Measurements from ENCODE around the gene RREB1. TPM values are rescaled to one million over a fixed set of nuclear protein-coding genes. Genes with fewer than 3 reads are reported as not detected.
A peak's percentile ranks its signal among the peaks of the same experiment; 100 is the strongest.

The RREB1 gene
- total RNA-seq, 1 donor from 2014 or later = 41.8 TPM

DNA sequence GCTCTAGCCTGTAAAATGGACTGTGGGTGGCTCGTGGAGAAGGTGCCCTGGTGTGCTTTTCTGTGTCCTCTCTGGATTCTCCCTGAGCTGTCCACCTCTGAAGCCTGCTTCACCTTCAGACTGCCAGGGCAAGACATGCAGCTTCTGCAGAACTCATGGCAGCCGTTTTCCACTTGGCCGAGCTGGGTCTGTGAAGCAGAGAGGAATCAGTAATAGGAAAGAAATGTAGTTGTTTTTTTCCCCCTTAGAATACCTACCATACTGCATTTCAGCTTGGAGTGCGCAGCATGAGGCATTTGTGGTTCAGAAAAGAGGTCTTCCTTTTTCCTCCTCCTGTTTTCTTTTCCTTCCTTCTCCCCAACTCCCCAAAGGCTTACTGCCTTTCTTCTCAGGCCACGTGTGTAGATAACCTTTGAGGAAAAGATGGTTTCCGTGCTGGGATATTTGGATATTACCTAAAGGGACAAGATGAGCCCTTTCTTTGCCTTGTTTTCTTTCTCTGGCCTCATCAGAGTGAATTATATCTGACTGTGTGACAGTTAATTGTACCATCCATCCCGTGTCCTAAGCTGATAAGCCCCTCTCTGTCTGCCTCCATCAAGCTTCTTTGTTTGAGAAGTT is 39.4 kb downstream of the RREB1 start:
- Mint-ChIP-seq H3K36me3 (ENCODE audit: low read depth, unreplicated experiment) (no peaks in the 10 kb centered on the region), H3K27ac (ENCODE audit: unreplicated experiment) (peak overlapping the region; percentile 97), H3K4me3 (ENCODE audit: unreplicated experiment) (peak overlapping the region; percentile 51), H3K9me3 (ENCODE audit: unreplicated experiment) (no peaks in the 10 kb centered on the region), H3K4me1 (ENCODE audit: low read depth, unreplicated experiment) (peaks cover 76% of the 10 kb centered on the region), H3K27me3 (ENCODE audit: low read depth, unreplicated experiment) (no peaks in the 10 kb centered on the region)
- no peaks in the 10 kb centered on the region for H3K27me3 ChIP-seq (ENCODE audit: insufficient read depth, low read length)
- H3K27ac ChIP-seq (ENCODE audit: low read depth, low read length) = peak overlapping the region; percentile 74
- H3K36me3 ChIP-seq (ENCODE audit: insufficient read depth, low read length) = no peaks in the 10 kb centered on the region
- FAIRE-seq (no peak), DNase-seq (ENCODE audit: low read depth) (peak; percentile 47)
- H3K4me3 ChIP-seq (ENCODE audit: insufficient read depth, low read depth, low read length) = no peak overlapping the region
- TF ChIP-seq, protein P1, sequence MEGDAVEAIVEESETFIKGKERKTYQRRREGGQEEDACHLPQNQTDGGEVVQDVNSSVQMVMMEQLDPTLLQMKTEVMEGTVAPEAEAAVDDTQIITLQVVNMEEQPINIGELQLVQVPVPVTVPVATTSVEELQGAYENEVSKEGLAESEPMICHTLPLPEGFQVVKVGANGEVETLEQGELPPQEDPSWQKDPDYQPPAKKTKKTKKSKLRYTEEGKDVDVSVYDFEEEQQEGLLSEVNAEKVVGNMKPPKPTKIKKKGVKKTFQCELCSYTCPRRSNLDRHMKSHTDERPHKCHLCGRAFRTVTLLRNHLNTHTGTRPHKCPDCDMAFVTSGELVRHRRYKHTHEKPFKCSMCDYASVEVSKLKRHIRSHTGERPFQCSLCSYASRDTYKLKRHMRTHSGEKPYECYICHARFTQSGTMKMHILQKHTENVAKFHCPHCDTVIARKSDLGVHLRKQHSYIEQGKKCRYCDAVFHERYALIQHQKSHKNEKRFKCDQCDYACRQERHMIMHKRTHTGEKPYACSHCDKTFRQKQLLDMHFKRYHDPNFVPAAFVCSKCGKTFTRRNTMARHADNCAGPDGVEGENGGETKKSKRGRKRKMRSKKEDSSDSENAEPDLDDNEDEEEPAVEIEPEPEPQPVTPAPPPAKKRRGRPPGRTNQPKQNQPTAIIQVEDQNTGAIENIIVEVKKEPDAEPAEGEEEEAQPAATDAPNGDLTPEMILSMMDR (IDR thresholded peaks at IDR 0.05; ENCODE audit: insufficient read depth, low read depth, low read length) = no peak
- TF ChIP-seq EZH2 (IDR thresholded peaks at IDR 0.05; ENCODE audit: insufficient read depth, low read length) = no peak
- H3K9me3 ChIP-seq (ENCODE audit: insufficient read depth, low read depth, low read length) = no peaks in the 10 kb centered on the region
- peaks cover 37% of the 10 kb centered on the region for H3K4me1 ChIP-seq (ENCODE audit: insufficient read depth, low read length)
- no peak overlapping the region for H2AFZ ChIP-seq (ENCODE audit: low read depth, low read length)
- H3K4me2 ChIP-seq (ENCODE audit: low read length) = peak overlapping the region; percentile 77
- peak overlapping the region; percentile 61 for H3K9ac ChIP-seq (ENCODE audit: low read length)
- H3K79me2 ChIP-seq (ENCODE audit: insufficient read depth, low read length) = peaks cover 100% of the 10 kb centered on the region
- H4K20me1 ChIP-seq (ENCODE audit: insufficient read depth, low read length) = peaks cover 40% of the 10 kb centered on the region

DNA sequence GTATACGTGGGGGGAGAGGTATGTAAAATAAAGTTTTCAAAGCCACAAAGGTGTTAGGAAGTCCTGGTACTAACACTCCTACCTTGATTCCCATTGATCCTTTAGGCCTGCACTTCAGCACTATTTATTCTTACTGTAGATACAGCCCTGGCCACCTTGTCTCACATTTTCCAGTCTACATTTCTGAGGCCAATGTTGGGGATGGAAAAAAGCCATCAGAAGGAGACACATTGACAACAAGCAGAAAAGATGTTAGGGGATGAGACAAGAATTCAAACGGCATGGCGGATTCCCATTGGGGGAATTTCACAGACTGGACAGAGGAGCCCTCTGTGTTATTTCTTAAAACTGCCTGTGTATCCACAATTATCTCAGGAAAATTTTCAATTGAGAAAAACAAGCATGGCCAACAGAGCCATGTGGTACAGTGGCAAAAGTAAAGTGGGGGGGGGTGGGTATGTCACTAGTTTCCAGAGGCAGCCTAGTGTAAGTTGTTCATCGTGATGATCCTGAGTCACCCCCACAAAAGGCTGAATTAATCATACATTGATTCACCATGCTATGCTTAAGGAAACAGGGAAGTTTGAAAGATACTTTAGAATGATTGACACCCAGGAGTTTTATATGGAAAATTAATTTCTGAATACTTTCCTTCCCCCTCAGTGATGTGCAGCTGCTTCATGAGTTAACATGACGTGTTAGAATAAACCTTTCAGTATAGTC is 40.5 kb downstream of the RREB1 start:
- H3K79me2 ChIP-seq (ENCODE audit: insufficient read depth, low read length) = peaks cover 100% of the 10 kb centered on the region
- no peaks in the 10 kb centered on the region for H3K36me3 Mint-ChIP-seq (ENCODE audit: low read depth, unreplicated experiment)
- peak overlapping the region; percentile 61 for H3K9ac ChIP-seq (ENCODE audit: low read length)
- no peaks in the 10 kb centered on the region for H3K36me3 ChIP-seq (ENCODE audit: insufficient read depth, low read length)
- peaks cover 80% of the 10 kb centered on the region for H3K4me1 Mint-ChIP-seq (ENCODE audit: low read depth, unreplicated experiment)
- no peak overlapping the region for H3K4me3 Mint-ChIP-seq (ENCODE audit: unreplicated experiment)
- H2AFZ ChIP-seq (ENCODE audit: low read depth, low read length) = no peak overlapping the region
- peaks cover 41% of the 10 kb centered on the region for H3K4me1 ChIP-seq (ENCODE audit: insufficient read depth, low read length)
- FAIRE-seq (no peak), DNase-seq (ENCODE audit: low read depth) (peak; percentile 75)
- H3K9me3 Mint-ChIP-seq (ENCODE audit: unreplicated experiment) = no peaks in the 10 kb centered on the region
- H3K4me2 ChIP-seq (ENCODE audit: low read length) = peak overlapping the region; percentile 77
- no peak overlapping the region for H3K4me3 ChIP-seq (ENCODE audit: insufficient read depth, low read depth, low read length)
- peaks cover 38% of the 10 kb centered on the region for H4K20me1 ChIP-seq (ENCODE audit: insufficient read depth, low read length)
- TF ChIP-seq, protein P1 (IDR thresholded peaks at IDR 0.05; ENCODE audit: insufficient read depth, low read depth, low read length) = no peak
- TF ChIP-seq EZH2 (IDR thresholded peaks at IDR 0.05; ENCODE audit: insufficient read depth, low read length) = no peak
- H3K27me3 Mint-ChIP-seq (ENCODE audit: low read depth, unreplicated experiment) = no peaks in the 10 kb centered on the region
- H3K27ac Mint-ChIP-seq (ENCODE audit: unreplicated experiment) = peak overlapping the region; percentile 97
- peak overlapping the region; percentile 74 for H3K27ac ChIP-seq (ENCODE audit: low read depth, low read length)
- no peaks in the 10 kb centered on the region for H3K9me3 ChIP-seq (ENCODE audit: insufficient read depth, low read depth, low read length)
- no peaks in the 10 kb centered on the region for H3K27me3 ChIP-seq (ENCODE audit: insufficient read depth, low read length)
